Measurements from ENCODE around the gene GRM2. TPM values are rescaled to one million over a fixed set of nuclear protein-coding genes. Genes with fewer than 3 reads are reported as not detected.

GRM2 gene
- total RNA-seq, 1 donor, result not detected

- DNase-seq (ENCODE audit: low read depth), result no peak
- no peak overlapping the region for H3K4me3 ChIP-seq (ENCODE audit: low read depth, low read length)
- no peak for TF ChIP-seq CTCF (IDR thresholded peaks at IDR 0.05; ENCODE audit: insufficient read depth, low read depth, low read length)
These were observed 2.9 kb upstream of the GRM2 start for GRCh38 chr3:51703761-51704510.

DNA sequence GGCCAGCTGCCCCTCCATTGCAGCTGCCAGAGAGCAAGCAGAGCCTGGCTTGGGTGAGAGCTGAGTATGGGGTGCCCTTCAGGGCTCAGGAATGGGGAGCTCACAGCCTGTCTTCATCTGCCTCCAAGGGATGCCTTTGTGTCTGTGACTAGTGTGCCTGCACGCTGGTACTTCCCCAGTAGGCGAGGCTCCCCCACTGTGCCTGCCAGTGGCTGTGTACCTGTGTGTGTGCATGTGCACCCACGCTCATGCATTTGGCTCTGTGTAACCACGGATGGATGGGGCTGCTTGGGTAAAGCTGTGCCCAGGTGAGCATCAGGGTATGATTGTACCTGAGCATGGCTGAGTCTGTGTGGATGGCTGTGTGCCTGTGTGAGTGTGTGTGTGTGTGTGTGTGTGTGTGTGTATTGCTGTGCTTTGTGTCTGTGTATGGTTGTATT lies 2.3 kb upstream of the GRM2 start:
- no peak for TF ChIP-seq CTCF (IDR thresholded peaks at IDR 0.05; ENCODE audit: insufficient read depth, low read depth, low read length)
- H3K4me3 ChIP-seq (ENCODE audit: low read depth, low read length), result no peak overlapping the region
- DNase-seq (ENCODE audit: low read depth), result no peak

DNA sequence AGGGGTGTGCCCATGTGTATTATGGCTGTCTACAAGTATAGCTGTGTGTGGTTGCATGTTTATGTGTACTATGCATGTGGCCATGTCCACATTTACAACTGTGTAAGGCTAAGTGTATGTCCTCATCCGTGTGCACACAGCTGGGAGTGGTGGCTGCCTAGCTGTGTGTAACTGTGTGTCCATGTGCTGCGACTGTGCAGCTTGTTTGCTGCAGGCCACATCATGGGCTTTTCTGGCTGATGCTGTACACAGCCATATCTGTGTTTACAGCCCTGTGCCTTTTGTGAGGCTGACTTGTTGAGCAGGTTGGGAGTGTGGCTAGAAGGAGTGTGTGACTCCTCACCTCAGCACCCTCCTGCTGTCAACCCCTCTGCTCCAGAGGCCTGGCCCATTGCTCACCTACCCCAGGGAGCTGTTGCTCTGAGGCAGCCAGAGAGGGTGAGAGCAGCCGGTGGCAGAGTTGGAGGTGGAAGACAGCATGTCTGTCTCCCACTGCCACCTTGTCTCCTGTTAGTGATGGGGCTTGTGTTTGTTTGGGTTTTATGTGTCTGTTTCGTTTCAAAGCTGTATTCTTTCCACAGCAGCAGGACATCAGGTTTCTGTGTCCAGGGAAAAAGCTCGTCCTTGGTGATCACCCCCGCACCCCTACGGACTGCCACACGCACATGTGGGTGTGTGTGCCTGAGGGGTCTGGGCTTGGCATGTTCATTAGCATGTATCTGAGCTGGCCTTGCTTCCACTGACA lies 1.4 kb upstream of the GRM2 start:
- DNase-seq (ENCODE audit: low read depth), result no peak
- no peak overlapping the region for H3K4me3 ChIP-seq (ENCODE audit: low read depth, low read length)
- TF ChIP-seq CTCF (IDR thresholded peaks at IDR 0.05; ENCODE audit: insufficient read depth, low read depth, low read length), result no peak

GRCh38 chr3:51706021-51706485 lies 815 bp upstream of the GRM2 start:
- no peak for DNase-seq (ENCODE audit: low read depth)
- no peak overlapping the region for H3K4me3 ChIP-seq (ENCODE audit: low read depth, low read length)
- TF ChIP-seq CTCF (IDR thresholded peaks at IDR 0.05; ENCODE audit: insufficient read depth, low read depth, low read length), result no peak

GRCh38 chr3:51708216-51708845 lies 1.5 kb downstream of the GRM2 start:
- TF ChIP-seq CTCF (IDR thresholded peaks at IDR 0.05; ENCODE audit: insufficient read depth, low read depth, low read length), result no peak
- H3K4me3 ChIP-seq (ENCODE audit: low read depth, low read length), result no peak overlapping the region
- DNase-seq (ENCODE audit: low read depth), result no peak

DNA sequence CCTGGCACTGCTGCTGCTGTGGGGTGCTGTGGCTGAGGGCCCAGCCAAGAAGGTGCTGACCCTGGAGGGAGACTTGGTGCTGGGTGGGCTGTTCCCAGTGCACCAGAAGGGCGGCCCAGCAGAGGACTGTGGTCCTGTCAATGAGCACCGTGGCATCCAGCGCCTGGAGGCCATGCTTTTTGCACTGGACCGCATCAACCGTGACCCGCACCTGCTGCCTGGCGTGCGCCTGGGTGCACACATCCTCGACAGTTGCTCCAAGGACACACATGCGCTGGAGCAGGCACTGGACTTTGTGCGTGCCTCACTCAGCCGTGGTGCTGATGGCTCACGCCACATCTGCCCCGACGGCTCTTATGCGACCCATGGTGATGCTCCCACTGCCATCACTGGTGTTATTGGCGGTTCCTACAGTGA lies 2.1 kb downstream of the GRM2 start:
- no peak for TF ChIP-seq CTCF (IDR thresholded peaks at IDR 0.05; ENCODE audit: insufficient read depth, low read depth, low read length)

More for the DNA sequence above, 2.1 kb downstream of the GRM2 start:
- H3K4me3 ChIP-seq (ENCODE audit: low read depth, low read length), result no peak overlapping the region
- no peak for DNase-seq (ENCODE audit: low read depth)

Measured in fibroblast of villous mesenchyme (primary cell).